K562 (cell line): ENCODE results near the gene TASP1.

Source experiments
- CBX8 ChIP-seq: fragments of 200-600 bp; sonication (generic); IDR thresholded peaks from 2 replicates; pipeline ENCODE4 v1.6.1; 2012; ENCODE audit warnings: borderline replicate concordance, mixed run types, low read depth, mild to moderate bottlenecking, moderate library complexity, mixed read lengths, low read length, control low read depth, inconsistent platforms; ENCODE audit not compliant: poor library complexity, severe bottlenecking; ENCODE audit errors: extremely low read depth
- MYBL2 ChIP-seq, 2 experiments: fragments of 450-650 bp in 1 of 2; sonication (generic) in 1 of 2; formaldehyde crosslinking in 1 of 2; IDR thresholded peaks; 2 replicates each; pipeline versions ENCODE4 v1.6.1 to v1.8.1; 2017 to 2022; ENCODE audit warnings: borderline replicate concordance in 1 of 2, inconsistent platforms in 1 of 2, low read depth in 1 of 2, mild to moderate bottlenecking in 1 of 2, missing genetic modification reagents in 1 of 2, moderate library complexity in 1 of 2
- RFX5 ChIP-seq: IDR thresholded peaks from 2 replicates; pipeline ENCODE4 v1.6.1; 2011; ENCODE audit warnings: low read depth, mild to moderate bottlenecking, improper control_type of control experiment, low read length
- SIN3A ChIP-seq, 2 experiments: fragments of 150-350 bp in 1 of 2; IDR thresholded peaks; 2 replicates each; pipeline ENCODE4 v1.6.1; 2011 to 2016; ENCODE audit warnings: borderline replicate concordance in 2 of 2, low read depth in 2 of 2, low read length in 2 of 2, mild to moderate bottlenecking in 2 of 2, moderate library complexity in 2 of 2; ENCODE audit not compliant: control insufficient read depth in 1 of 2
- TOE1 ChIP-seq, 2 experiments: fragments of 450-650 bp in 1 of 2; sonication (generic) in 1 of 2; formaldehyde crosslinking in 1 of 2; IDR thresholded peaks; 2 replicates each; pipeline versions ENCODE4 v1.7.1 to v1.8.0; 2016 to 2022; ENCODE audit warnings: borderline replicate concordance in 2 of 2, mild to moderate bottlenecking in 2 of 2, antibody characterized with exemption in 1 of 2, inconsistent platforms in 1 of 2, low read depth in 1 of 2, missing genetic modification reagents in 1 of 2, moderate library complexity in 1 of 2
- TF ChIP-seq, protein P1 (sequence below): fragments of 250-450 bp; sonication (Bioruptor Pico); IDR thresholded peaks from 2 replicates; pipeline ENCODE4 v1.5.0; 2020; ENCODE audit warnings: mild to moderate bottlenecking, borderline replicate concordance

GRCh38 chr20:13356591-13356990, 282.1 kb downstream of the TASP1 start:
- no peak for TF ChIP-seq CBX8
- no peak for TF ChIP-seq MYBL2 (IDR thresholded peaks at IDR 0.05; ENCODE audit: low read depth)
- TF ChIP-seq MYBL2 (CRISPR knock-in tag; IDR thresholded peaks at IDR 0.05; ENCODE audit: borderline replicate concordance) = no peak
- no peak for TF ChIP-seq TOE1 (IDR thresholded peaks at IDR 0.05; ENCODE audit: borderline replicate concordance)
- TF ChIP-seq TOE1 (CRISPR knock-in tag; IDR thresholded peaks at IDR 0.05; ENCODE audit: borderline replicate concordance, low read depth) = no peak
- TF ChIP-seq, protein P1, sequence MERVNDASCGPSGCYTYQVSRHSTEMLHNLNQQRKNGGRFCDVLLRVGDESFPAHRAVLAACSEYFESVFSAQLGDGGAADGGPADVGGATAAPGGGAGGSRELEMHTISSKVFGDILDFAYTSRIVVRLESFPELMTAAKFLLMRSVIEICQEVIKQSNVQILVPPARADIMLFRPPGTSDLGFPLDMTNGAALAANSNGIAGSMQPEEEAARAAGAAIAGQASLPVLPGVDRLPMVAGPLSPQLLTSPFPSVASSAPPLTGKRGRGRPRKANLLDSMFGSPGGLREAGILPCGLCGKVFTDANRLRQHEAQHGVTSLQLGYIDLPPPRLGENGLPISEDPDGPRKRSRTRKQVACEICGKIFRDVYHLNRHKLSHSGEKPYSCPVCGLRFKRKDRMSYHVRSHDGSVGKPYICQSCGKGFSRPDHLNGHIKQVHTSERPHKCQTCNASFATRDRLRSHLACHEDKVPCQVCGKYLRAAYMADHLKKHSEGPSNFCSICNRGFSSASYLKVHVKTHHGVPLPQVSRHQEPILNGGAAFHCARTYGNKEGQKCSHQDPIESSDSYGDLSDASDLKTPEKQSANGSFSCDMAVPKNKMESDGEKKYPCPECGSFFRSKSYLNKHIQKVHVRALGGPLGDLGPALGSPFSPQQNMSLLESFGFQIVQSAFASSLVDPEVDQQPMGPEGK (CRISPR knock-in tag) = no peak
- no peak for TF ChIP-seq RFX5
- TF ChIP-seq SIN3A (IDR thresholded peaks at IDR 0.05; ENCODE audit: borderline replicate concordance in 2 of 2, control insufficient read depth in 1 of 2, low read depth in 2 of 2, low read length in 2 of 2) = no peak
